CD14-positive monocyte (primary cell): ENCODE measurements around the gene OR6P1. TPM values are rescaled to one million over a fixed set of nuclear protein-coding genes. Genes with fewer than 3 reads are reported as not detected.

Experiments used
- DNase-seq, 3 donors: peaks; one replicate each; pipeline ENCODE4 v3.0.0-alpha.2; 2011 to 2022
- H2AFZ ChIP-seq: 2 replicates; pipeline ENCODE4 v1.6.0; 2012; ENCODE audit warnings: mild to moderate bottlenecking, low read depth, low read length, inconsistent platforms; ENCODE audit not compliant: insufficient read depth, poor library complexity, severe bottlenecking
- H3K27ac ChIP-seq, 2 donors: 1 replicate in 1 of 2; 2 replicates in 1 of 2; pipeline ENCODE4 v1.5.1; 2012 to 2013; ENCODE audit warnings: low read length in 2 of 2, control low read depth in 1 of 2, inconsistent platforms in 1 of 2, low read depth in 1 of 2, mild to moderate bottlenecking in 1 of 2
- H3K27me3 ChIP-seq, 2 donors: one replicate each; pipeline versions ENCODE4 v1.6.0 to v1.6.1; 2011 to 2013; ENCODE audit warnings: low read length in 2 of 2; ENCODE audit not compliant: control insufficient read depth in 2 of 2, insufficient read depth in 2 of 2
- H3K36me3 ChIP-seq, 2 donors: replicated peaks in 1 of 2; 1 replicate in 1 of 2; 2 replicates in 1 of 2; pipeline versions ENCODE4 v1.5.1 to v1.6.1; 2012 to 2013; ENCODE audit warnings: low read length in 2 of 2, control low read depth in 1 of 2, inconsistent platforms in 1 of 2, mild to moderate bottlenecking in 1 of 2; ENCODE audit not compliant: insufficient read depth in 2 of 2, control insufficient read depth in 1 of 2
- H3K4me1 ChIP-seq, 2 donors: 1 replicate in 1 of 2; 2 replicates in 1 of 2; pipeline versions ENCODE4 v1.5.1 to v1.6.1; 2012 to 2013; ENCODE audit warnings: low read length in 2 of 2, control low read depth in 1 of 2, inconsistent platforms in 1 of 2, mild to moderate bottlenecking in 1 of 2, moderate library complexity in 1 of 2; ENCODE audit not compliant: insufficient read depth in 2 of 2, control insufficient read depth in 1 of 2
- H3K4me2 ChIP-seq: replicated peaks from 2 replicates; pipeline ENCODE3; 2012; ENCODE audit warnings: low read length, moderate library complexity, mild to moderate bottlenecking; ENCODE audit not compliant: poor library complexity, severe bottlenecking; ENCODE audit errors: extremely low read depth
- H3K4me3 ChIP-seq, 3 experiments: fragments of 200-600 bp in 1 of 3; sonication (generic) in 1 of 3; replicated peaks in 1 of 3; 1 replicate in 2 of 3; 2 replicates in 1 of 3; pipeline ENCODE4 v1.5.1; 2011 to 2013; ENCODE audit warnings: low read length in 3 of 3, mild to moderate bottlenecking in 3 of 3, control low read depth in 2 of 3, low read depth in 2 of 3, inconsistent platforms in 1 of 3, moderate library complexity in 1 of 3
- H3K79me2 ChIP-seq: 2 replicates; pipeline ENCODE4 v1.6.0; 2012; ENCODE audit warnings: mild to moderate bottlenecking, control low read depth, inconsistent platforms, low read length, moderate library complexity; ENCODE audit not compliant: insufficient read depth
- H3K9ac ChIP-seq: 2 replicates; pipeline ENCODE4 v1.6.0; 2017; ENCODE audit warnings: low read length, mild to moderate bottlenecking; ENCODE audit not compliant: insufficient read depth, poor library complexity, severe bottlenecking
- H3K9me3 ChIP-seq, 2 donors: replicated peaks in 1 of 2; 1 replicate in 1 of 2; 2 replicates in 1 of 2; pipeline versions ENCODE4 v1.5.1 to v1.6.1; 2012 to 2013; ENCODE audit warnings: low read length in 2 of 2, control low read depth in 1 of 2; ENCODE audit not compliant: control insufficient read depth in 1 of 2, insufficient read depth in 1 of 2
- H4K20me1 ChIP-seq: 2 replicates; pipeline ENCODE4 v1.6.0; 2012; ENCODE audit warnings: mild to moderate bottlenecking, low read length, control low read depth, moderate library complexity; ENCODE audit not compliant: insufficient read depth
- H3K27ac Mint-ChIP-seq, 7 donors: one replicate each; pipeline ENCODE4 v1.8.0; 2020; ENCODE audit warnings: mild to moderate bottlenecking in 7 of 7, mixed read lengths in 7 of 7, moderate library complexity in 6 of 7, inconsistent platforms in 2 of 7
- H3K27me3 Mint-ChIP-seq, 3 donors: one replicate each; pipeline ENCODE4 v1.8.0; 2021 to 2022; ENCODE audit warnings: low read depth in 3 of 3, mild to moderate bottlenecking in 3 of 3, mixed read lengths in 3 of 3, moderate library complexity in 3 of 3, inconsistent platforms in 1 of 3
- H3K36me3 Mint-ChIP-seq, 2 donors: one replicate each; pipeline ENCODE4 v1.8.0; 2020; ENCODE audit warnings: mixed read lengths in 2 of 2, inconsistent platforms in 1 of 2, mild to moderate bottlenecking in 1 of 2
- H3K4me1 Mint-ChIP-seq: one replicate; pipeline ENCODE4 v1.8.0; 2020; ENCODE audit warnings: mild to moderate bottlenecking, mixed read lengths
- H3K4me3 Mint-ChIP-seq, 2 donors: one replicate each; pipeline ENCODE4 v1.8.0; 2020; ENCODE audit warnings: mild to moderate bottlenecking in 2 of 2, mixed read lengths in 2 of 2, moderate library complexity in 1 of 2
- H3K9me3 Mint-ChIP-seq, 7 donors: one replicate each; pipeline ENCODE4 v1.8.0; 2020 to 2022; ENCODE audit warnings: mixed read lengths in 7 of 7, mild to moderate bottlenecking in 6 of 7, moderate library complexity in 6 of 7, inconsistent platforms in 2 of 7
- CTCF ChIP-seq: fragments of 200-600 bp; IDR thresholded peaks from one replicate; pipeline ENCODE4 v1.8.0; 2022; ENCODE audit warnings: antibody characterized with exemption, mild to moderate bottlenecking
- WGBS: methylation state at CpG from one replicate; pipeline ENCODE4 v1.1.5; 2013; ENCODE audit warnings: missing lambda C conversion rate; ENCODE audit not compliant: insufficient coverage; 5-methylcytosine and 5-hydroxymethylcytosine counted together
- intact Hi-C, 2 donors: fragments of 100-400 bp; cut with micrococcal nuclease; formaldehyde crosslinking; loops; one replicate each; pipeline versions ENCODE4 v1.15.0 to v1.15.1; 2023
- polyA plus RNA-seq, 3 donors: library from polyadenylated mRNA; depleted of rRNA in 1 of 3; unstranded in 2 of 3; stranded (reverse) in 1 of 3; fragments of 300-500 nt in 2 of 3; fragments of >200 nt in 1 of 3; fragmentation: Illumina TruSeq in 2 of 3; gene quantifications; 1 replicate in 2 of 3; 2 replicates in 1 of 3; pipeline ENCODE4 v1.2.3, GENCODE V29; 2012 to 2021

Gene OR6P1
- polyA plus RNA-seq, 3 donors: not detected

- H3K27ac ChIP-seq: no peak overlapping the region
- no peaks in the 10 kb centered on the region for H3K36me3 ChIP-seq
- Mint-ChIP-seq H3K27ac (no peak overlapping the region), H3K4me1 (no peaks in the 10 kb centered on the region), H3K36me3 (no peaks in the 10 kb centered on the region), H3K9me3 (peaks cover 0 to 6% (median 2%) of the 10 kb centered on the region in 7 donors), H3K27me3 (peaks cover 7 to 15% (median 10%) of the 10 kb centered on the region in 3 donors), H3K4me3 (no peak overlapping the region)
- H3K4me1 ChIP-seq: no peaks in the 10 kb centered on the region
- no CpG with 5 or more reads among the region's 1 CpG for WGBS
- H3K79me2 ChIP-seq: no peaks in the 10 kb centered on the region
- no peak overlapping the region for H3K4me2 ChIP-seq
- no peak overlapping the region for H3K9ac ChIP-seq
- no peaks in the 10 kb centered on the region for H3K9me3 ChIP-seq
- DNase-seq: no peak
- H3K4me3 ChIP-seq: no peak overlapping the region
- H2AFZ ChIP-seq: no peak overlapping the region
- no peak for TF ChIP-seq CTCF
- H3K27me3 ChIP-seq: peaks cover 7 to 14% of the 10 kb centered on the region in 2 donors
- intact Hi-C loops: no loop called here
- H4K20me1 ChIP-seq: no peaks in the 10 kb centered on the region
These were observed 50.4 kb downstream of the OR6P1 start for GRCh38 chr1:158520021-158520420.

GRCh38 chr1:158516966-158517365 lies 53.4 kb downstream of the OR6P1 start:
- Histone ChIP-seq H4K20me1 (no peaks in the 10 kb centered on the region), H3K4me1 (no peaks in the 10 kb centered on the region), H2AFZ (no peak overlapping the region), H3K4me3 (no peak overlapping the region), H3K27me3 (peaks cover 0 to 6% of the 10 kb centered on the region in 2 donors), H3K9ac (no peak overlapping the region), H3K4me2 (no peak overlapping the region), H3K79me2 (no peaks in the 10 kb centered on the region), H3K9me3 (no peaks in the 10 kb centered on the region), H3K27ac (no peak overlapping the region), H3K36me3 (no peaks in the 10 kb centered on the region)
- intact Hi-C loops: no loop called here
- Mint-ChIP-seq H3K36me3 (no peaks in the 10 kb centered on the region), H3K4me3 (no peak overlapping the region), H3K4me1 (no peaks in the 10 kb centered on the region), H3K27ac (no peak overlapping the region), H3K9me3 (peaks cover 0 to 2% (median 0%) of the 10 kb centered on the region in 7 donors), H3K27me3 (peaks cover 0 to 8% (median 3%) of the 10 kb centered on the region in 3 donors)
- DNase-seq: no peak
- no peak for TF ChIP-seq CTCF

Other genes with a start within 250 kb of the OR6P1 start
- 1 to 10 TPM; 1.3 to 2.7 (median 2.3) TPM for gene CD1B, start 239.0 kb downstream of the OR6P1 start, polyA plus RNA-seq
- 1 to 10 TPM; 3.1 to 6.3 (median 3.3) TPM for gene CD1E, start 216.7 kb downstream of the OR6P1 start, polyA plus RNA-seq
- gene OR10T2, start 171.1 kb downstream of the OR6P1 start, polyA plus RNA-seq: not detected
- gene OR10K2, start 144.3 kb downstream of the OR6P1 start, polyA plus RNA-seq: not detected
- gene OR10K1, start 108.7 kb downstream of the OR6P1 start, polyA plus RNA-seq: not detected
- not detected for gene OR10R2, start 98.4 kb downstream of the OR6P1 start, polyA plus RNA-seq
- not detected for gene OR6Y1, start 16.2 kb downstream of the OR6P1 start, polyA plus RNA-seq
- gene OR10X1, start 9.3 kb upstream of the OR6P1 start, polyA plus RNA-seq: not detected
- not detected for gene OR10Z1, start 34.7 kb upstream of the OR6P1 start, polyA plus RNA-seq
- gene SPTA1, start 116.1 kb upstream of the OR6P1 start, polyA plus RNA-seq: under 1 TPM in 2 of 3 donors, not detected in 1; 0.19 to 0.28 TPM
- gene OR6K2, start 130.1 kb upstream of the OR6P1 start, polyA plus RNA-seq: not detected
- not detected for gene OR6K3, start 150.1 kb upstream of the OR6P1 start, polyA plus RNA-seq
- not detected for gene OR6K6, start 184.1 kb upstream of the OR6P1 start, polyA plus RNA-seq
- not detected for gene OR6N1, start 201.6 kb upstream of the OR6P1 start, polyA plus RNA-seq
- not detected for gene OR6N2, start 210.6 kb upstream of the OR6P1 start, polyA plus RNA-seq